ENCODE results near the gene ALG8. TPM values are rescaled to one million over a fixed set of nuclear protein-coding genes. Genes with fewer than 3 reads are reported as not detected.

ALG8 gene
- total RNA-seq, 4 donors from 2014 or later: 13.8 to 18.3 (median 17.0) TPM

DNA sequence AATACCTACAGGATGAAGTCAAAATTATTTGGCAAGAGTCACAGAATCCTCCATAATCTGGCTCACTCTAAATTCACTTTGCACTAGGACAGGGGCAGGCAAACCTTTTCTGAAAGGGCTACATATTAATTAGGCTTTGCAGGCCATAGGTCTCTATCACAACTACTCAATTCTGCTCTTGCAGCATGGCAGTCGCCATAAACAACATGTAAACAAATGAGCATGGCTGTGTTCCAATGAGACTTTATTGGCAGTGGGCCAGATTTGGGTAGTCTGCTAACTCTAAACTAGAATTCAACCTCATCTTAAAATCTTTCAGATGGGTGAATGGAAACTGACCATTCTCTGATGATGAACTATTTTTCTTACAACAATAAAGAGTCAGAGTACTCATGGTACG lies 70.0 kb downstream of the ALG8 start:
- WGBS, 2 donors: 38 to 59% methylated on average over 2 of the region's 2 CpGs
- no peak for TF ChIP-seq CTCF (IDR thresholded peaks at IDR 0.05)
- no peak for TF ChIP-seq POLR2A (IDR thresholded peaks at IDR 0.05)
- intact Hi-C loops (cut with DNase I; ENCODE audit: low total_unique reads): no loop called here
- DNase-seq (ENCODE audit: low spot score in 2 of 2): no peak
- no peak overlapping the region for H3K4me3 ChIP-seq (ENCODE audit: low read depth, poor library complexity, severe bottlenecking)

GRCh38 chr11:78067704-78068103 lies 71.7 kb downstream of the ALG8 start:
- H3K4me3 ChIP-seq (ENCODE audit: low read depth, poor library complexity, severe bottlenecking): no peak overlapping the region
- no peak for DNase-seq (ENCODE audit: low spot score in 2 of 2)
- WGBS, 2 donors: 85 to 93% methylated on average over 4 of the region's 4 CpGs
- no peak for TF ChIP-seq CTCF (IDR thresholded peaks at IDR 0.05)
- no peak for TF ChIP-seq POLR2A (IDR thresholded peaks at IDR 0.05)
- intact Hi-C loops (cut with DNase I; ENCODE audit: low total_unique reads): no loop called here

GRCh38 chr11:78066471-78066870 lies 73.0 kb downstream of the ALG8 start:
- intact Hi-C loops (cut with DNase I; ENCODE audit: low total_unique reads): no loop called here
- H3K4me3 ChIP-seq (ENCODE audit: low read depth, poor library complexity, severe bottlenecking): no peak overlapping the region
- no peak for DNase-seq (ENCODE audit: low spot score in 2 of 2)
- TF ChIP-seq CTCF (IDR thresholded peaks at IDR 0.05) (no peak), POLR2A (IDR thresholded peaks at IDR 0.05) (no peak)
- 53 to 71% methylated on average over 2 of the region's 2 CpGs for WGBS, 2 donors

DNA sequence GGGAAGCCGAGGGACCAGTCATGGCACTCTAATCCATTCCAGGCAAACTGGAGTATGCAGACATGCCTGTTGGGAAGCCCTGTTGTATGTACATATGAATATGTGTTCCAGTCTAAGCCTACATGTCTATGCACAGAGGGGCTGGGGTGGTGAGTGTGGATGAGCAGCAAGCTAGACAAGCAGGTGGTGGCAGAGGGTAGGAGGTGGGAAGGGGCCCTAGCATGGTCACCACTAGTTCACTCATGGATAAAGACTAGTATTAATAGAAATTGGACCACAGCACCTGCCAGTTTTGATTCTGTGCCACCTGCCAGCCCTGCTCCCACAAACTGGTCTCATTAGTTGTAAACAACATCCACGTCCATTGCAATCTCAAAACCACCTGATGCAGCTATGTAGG lies 74.2 kb downstream of the ALG8 start:
- intact Hi-C loops (cut with DNase I; ENCODE audit: low total_unique reads): no loop called here
- 86 to 90% methylated on average over 2 of the region's 2 CpGs for WGBS, 2 donors
- DNase-seq (ENCODE audit: low spot score in 2 of 2): no peak
- H3K4me3 ChIP-seq (ENCODE audit: low read depth, poor library complexity, severe bottlenecking): no peak overlapping the region
- TF ChIP-seq POLR2A (IDR thresholded peaks at IDR 0.05): no peak
- no peak for TF ChIP-seq CTCF (IDR thresholded peaks at IDR 0.05)

DNA sequence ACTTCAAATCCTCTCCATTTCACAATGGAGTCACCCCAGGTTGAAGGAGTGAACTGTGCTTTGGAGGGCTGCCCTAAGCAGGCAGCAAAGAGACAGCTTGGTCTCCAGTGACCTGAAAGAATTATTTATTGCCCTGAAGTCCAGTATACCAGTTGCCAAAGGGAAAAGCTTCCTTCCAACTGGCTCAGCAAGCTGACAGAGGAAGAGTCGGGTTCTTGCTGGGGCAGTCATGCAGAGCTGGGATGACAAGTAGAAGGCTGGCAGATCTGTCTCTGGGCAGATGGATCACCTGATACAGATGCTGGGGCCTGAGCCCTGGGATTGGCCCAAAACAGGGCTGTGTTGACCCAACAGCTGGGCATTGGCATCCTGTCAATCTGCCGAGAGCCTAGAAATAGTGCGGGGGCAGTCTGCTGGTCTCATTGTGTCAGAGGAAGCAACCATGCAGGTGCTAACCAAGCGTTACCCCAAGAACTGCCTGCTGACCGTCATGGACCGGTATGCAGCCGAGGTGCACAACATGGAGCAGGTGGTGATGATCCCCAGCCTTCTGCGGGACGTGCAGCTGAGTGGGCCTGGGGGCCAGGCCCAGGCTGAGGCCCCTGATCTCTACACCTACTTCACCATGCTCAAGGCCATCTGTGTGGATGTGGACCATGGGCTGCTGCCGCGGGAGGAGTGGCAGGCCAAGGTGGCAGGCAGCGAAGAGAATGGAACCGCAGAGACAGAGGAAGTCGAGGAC lies 75.8 kb downstream of the ALG8 start, which contains the start of gene THRSP:
Gene THRSP (plus strand): TSS at position 422 of the 742 bp plus-strand sequence. CDS start 21 bp downstream, at position 443.
- TF ChIP-seq CTCF (IDR thresholded peaks at IDR 0.05): no peak
- no peak for TF ChIP-seq POLR2A (IDR thresholded peaks at IDR 0.05)

DNA sequence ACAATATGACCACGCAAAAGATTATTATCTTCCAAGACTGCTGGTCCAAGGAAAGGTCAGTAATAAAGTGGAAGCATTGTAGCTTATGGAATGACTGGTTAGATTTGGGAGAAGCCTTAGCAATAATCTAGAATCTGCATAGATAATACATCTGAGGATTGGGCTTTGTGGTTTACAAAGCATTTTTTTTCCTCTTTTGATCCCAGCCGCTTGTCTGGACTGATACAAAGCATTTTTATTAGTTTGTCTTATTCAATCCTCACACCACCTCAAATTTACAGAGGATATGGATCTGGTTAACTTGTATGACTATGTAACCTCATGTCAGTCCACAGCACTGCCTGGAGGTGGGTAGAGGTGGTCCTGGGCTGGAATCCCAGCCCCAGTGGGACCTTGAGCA lies 76.8 kb downstream of the ALG8 start:
- intact Hi-C loops (cut with DNase I; ENCODE audit: low total_unique reads): no loop called here
- 81 to 82% methylated on average over 2 of the region's 2 CpGs for WGBS, 2 donors
- DNase-seq (ENCODE audit: low spot score in 2 of 2): no peak
- TF ChIP-seq CTCF (IDR thresholded peaks at IDR 0.05) (no peak), POLR2A (IDR thresholded peaks at IDR 0.05) (no peak)
- no peak overlapping the region for H3K4me3 ChIP-seq (ENCODE audit: low read depth, poor library complexity, severe bottlenecking)

More for the DNA sequence above, 75.8 kb downstream of the ALG8 start, which contains the start of gene THRSP:
- no peak for DNase-seq (ENCODE audit: low spot score in 2 of 2)
- 90 to 96% methylated on average over 14 of the region's 14 CpGs for WGBS, 2 donors
- no peak within 1 kb of the TSS for H3K4me3 ChIP-seq (ENCODE audit: low read depth, poor library complexity, severe bottlenecking)
- intact Hi-C loops (cut with DNase I; ENCODE audit: low total_unique reads): no loop called here
